ENCODE data around the gene RPL29.

The RPL29 gene

DNA sequence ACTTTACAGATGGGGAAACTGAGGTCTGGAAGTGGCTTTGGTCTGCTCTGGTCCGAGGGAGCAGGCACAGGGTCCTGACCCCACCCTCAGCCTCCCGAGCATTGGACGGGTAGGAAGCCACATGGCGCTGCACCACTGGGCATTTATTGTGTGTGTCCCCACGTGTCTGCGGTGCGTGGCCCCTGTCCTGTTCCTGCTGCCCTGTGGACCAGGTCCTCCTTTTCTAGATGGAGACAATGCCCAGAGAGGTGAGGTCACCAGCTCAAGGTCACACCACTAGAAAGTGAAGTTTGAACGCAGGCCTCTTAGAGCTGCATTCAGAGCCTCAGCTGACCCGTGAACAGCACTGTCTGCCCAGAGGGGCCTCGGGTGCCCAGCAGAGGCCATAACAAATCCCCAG is 33.8 kb upstream of the RPL29 start:
- Histone ChIP-seq H3K36me3 (ENCODE audit: control insufficient read depth, insufficient read depth, low read length) (no peaks in the 10 kb centered on the region), H3K27me3 (replicated peaks; ENCODE audit: control insufficient read depth, insufficient read depth, low read length) (no peaks in the 10 kb centered on the region), H3K4me3 (replicated peaks; ENCODE audit: low read depth, low read length) (no peak overlapping the region)
- no peak for DNase-seq (ENCODE audit: extremely low read depth, insufficient read length)
- TF ChIP-seq, protein P1, sequence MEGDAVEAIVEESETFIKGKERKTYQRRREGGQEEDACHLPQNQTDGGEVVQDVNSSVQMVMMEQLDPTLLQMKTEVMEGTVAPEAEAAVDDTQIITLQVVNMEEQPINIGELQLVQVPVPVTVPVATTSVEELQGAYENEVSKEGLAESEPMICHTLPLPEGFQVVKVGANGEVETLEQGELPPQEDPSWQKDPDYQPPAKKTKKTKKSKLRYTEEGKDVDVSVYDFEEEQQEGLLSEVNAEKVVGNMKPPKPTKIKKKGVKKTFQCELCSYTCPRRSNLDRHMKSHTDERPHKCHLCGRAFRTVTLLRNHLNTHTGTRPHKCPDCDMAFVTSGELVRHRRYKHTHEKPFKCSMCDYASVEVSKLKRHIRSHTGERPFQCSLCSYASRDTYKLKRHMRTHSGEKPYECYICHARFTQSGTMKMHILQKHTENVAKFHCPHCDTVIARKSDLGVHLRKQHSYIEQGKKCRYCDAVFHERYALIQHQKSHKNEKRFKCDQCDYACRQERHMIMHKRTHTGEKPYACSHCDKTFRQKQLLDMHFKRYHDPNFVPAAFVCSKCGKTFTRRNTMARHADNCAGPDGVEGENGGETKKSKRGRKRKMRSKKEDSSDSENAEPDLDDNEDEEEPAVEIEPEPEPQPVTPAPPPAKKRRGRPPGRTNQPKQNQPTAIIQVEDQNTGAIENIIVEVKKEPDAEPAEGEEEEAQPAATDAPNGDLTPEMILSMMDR (IDR thresholded peaks at IDR 0.05; ENCODE audit: insufficient read depth, low read length, poor library complexity, severe bottlenecking), result no peak

DNA sequence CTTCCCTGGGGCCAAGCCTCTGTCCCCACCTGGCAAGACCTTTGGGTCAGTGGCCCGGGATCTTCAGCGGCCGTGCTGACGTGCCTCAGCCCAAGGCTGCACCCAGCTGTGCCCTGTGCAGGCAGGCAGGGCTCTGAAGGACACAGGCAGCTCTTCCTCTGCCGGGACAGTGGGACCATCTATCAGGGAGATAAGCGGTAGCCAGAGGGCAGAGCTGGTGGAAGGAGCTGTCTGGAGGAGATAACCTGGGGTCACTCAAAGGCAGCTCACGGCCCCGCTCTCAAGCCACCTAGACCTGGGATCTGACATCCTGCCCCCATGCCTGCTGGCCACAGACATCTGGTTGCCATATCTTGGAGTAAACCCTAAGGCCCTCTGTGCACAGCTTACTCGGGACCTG is 33.4 kb upstream of the RPL29 start:
- no peak for DNase-seq (ENCODE audit: extremely low read depth, insufficient read length)
- no peak overlapping the region for H3K4me3 ChIP-seq (replicated peaks; ENCODE audit: low read depth, low read length)

DNA sequence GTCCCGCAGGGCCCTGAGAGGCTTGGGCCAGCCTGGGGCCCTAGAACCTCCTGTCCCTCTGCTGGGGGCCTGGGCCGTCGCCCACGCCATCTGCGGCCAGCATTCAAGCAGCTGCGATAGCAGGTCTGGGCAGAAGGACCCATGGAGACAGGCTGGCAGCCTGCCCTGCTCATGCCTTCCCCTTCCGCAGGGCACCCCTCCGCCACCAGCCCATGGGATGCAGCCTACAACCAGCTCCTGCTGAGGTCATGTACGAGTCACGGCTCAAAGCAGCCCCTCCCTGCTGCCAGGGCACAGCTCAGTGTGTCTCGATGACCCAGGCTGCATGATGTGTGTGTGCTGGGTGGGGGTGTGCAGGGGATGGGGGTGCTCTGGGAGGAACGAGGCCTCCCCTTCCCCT is 32.9 kb upstream of the RPL29 start:
- no peaks in the 10 kb centered on the region for H3K27me3 ChIP-seq (replicated peaks; ENCODE audit: control insufficient read depth, insufficient read depth, low read length)
- H3K4me3 ChIP-seq (replicated peaks; ENCODE audit: low read depth, low read length), result no peak overlapping the region
- no peaks in the 10 kb centered on the region for H3K36me3 ChIP-seq (ENCODE audit: control insufficient read depth, insufficient read depth, low read length)
- DNase-seq (ENCODE audit: extremely low read depth, insufficient read length), result no peak
- TF ChIP-seq, protein P1 (IDR thresholded peaks at IDR 0.05; ENCODE audit: insufficient read depth, low read length, poor library complexity, severe bottlenecking), result no peak

More for the DNA sequence above, 33.4 kb upstream of the RPL29 start:
- TF ChIP-seq, protein P1 (IDR thresholded peaks at IDR 0.05; ENCODE audit: insufficient read depth, low read length, poor library complexity, severe bottlenecking), result no peak
- no peaks in the 10 kb centered on the region for H3K27me3 ChIP-seq (replicated peaks; ENCODE audit: control insufficient read depth, insufficient read depth, low read length)
- no peaks in the 10 kb centered on the region for H3K36me3 ChIP-seq (ENCODE audit: control insufficient read depth, insufficient read depth, low read length)

DNA sequence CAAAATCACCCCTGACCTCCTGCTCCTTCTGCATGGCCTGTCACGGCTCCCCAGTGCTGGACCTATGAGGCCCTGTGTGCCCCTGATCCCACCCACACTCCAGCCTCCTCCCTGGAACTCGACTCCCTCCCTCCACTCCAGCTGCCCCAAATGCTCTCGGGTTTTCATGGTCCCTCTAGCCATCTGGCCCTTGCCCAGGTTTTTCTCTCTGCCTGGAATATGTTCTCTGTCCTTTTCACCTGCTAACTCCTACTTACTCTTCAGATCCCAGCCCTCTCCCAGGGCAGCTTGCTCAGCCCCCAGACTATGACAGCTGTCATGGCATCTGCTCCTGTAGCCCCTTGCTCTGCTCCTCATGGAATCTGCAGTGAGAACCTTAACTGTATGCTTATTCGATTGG is 30.3 kb upstream of the RPL29 start:
- TF ChIP-seq, protein P1 (IDR thresholded peaks at IDR 0.05; ENCODE audit: insufficient read depth, low read length, poor library complexity, severe bottlenecking), result no peak
- Histone ChIP-seq H3K36me3 (ENCODE audit: control insufficient read depth, insufficient read depth, low read length) (no peaks in the 10 kb centered on the region), H3K4me3 (replicated peaks; ENCODE audit: low read depth, low read length) (no peak overlapping the region), H3K27me3 (replicated peaks; ENCODE audit: control insufficient read depth, insufficient read depth, low read length) (no peaks in the 10 kb centered on the region)
- DNase-seq (ENCODE audit: extremely low read depth, insufficient read length), result no peak

DNA sequence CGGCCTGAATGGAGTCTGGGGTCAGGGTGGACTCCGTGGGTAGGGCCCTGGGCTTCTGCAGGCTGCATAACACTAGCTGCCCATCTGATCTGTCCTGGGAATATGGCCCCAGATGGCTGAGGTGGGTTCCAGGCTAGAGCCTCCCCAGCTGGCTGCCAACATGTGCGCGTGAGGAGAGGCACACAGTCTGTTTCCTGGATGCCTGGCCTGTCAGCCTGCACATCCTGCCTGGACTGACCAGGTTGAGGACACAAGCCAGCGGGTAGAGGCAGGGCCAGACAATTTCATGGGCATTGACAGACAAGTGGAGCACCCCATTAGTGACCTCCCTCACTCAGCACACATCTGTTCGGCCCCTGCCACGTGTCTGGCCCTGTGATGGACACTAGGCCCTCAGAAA is 29.8 kb upstream of the RPL29 start:
- DNase-seq (ENCODE audit: extremely low read depth, insufficient read length), result no peak
- no peaks in the 10 kb centered on the region for H3K36me3 ChIP-seq (ENCODE audit: control insufficient read depth, insufficient read depth, low read length)
- H3K27me3 ChIP-seq (replicated peaks; ENCODE audit: control insufficient read depth, insufficient read depth, low read length), result no peaks in the 10 kb centered on the region
- TF ChIP-seq, protein P1 (IDR thresholded peaks at IDR 0.05; ENCODE audit: insufficient read depth, low read length, poor library complexity, severe bottlenecking), result no peak
- no peak overlapping the region for H3K4me3 ChIP-seq (replicated peaks; ENCODE audit: low read depth, low read length)

DNA sequence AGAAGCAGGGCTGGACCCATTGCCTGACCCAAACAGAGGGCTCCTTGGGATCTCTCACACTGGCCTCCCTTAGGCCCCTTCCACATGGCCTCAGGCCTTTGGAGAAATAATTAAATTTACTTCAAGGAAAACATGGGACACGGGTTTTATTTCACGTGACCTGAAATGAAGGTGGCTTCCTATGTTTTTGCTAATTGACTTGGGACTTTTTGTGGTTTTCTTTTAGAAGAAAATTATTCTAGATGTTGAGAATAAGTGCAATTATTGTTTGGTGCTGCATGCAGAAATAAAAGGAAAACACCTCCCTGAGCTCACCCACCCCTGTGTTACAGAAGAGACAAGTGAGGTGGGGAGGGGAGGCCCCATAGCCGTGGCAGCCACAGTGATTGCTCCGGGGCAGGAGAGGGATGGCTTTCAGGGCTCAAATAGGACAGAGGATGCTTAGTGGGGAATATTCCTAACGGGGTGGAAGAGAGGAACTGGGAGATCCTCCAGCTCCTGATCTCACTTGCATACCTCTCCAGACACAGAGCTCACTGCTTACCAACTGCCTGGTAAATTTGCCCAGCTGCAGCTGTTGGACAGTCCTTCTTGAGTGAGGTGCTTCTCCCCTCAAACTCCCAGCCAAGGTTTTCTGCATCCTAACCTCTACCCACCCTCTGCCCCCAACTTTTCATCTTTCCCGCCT is 29.2 kb upstream of the RPL29 start:
- no peak overlapping the region for H3K4me3 ChIP-seq (replicated peaks; ENCODE audit: low read depth, low read length)
- TF ChIP-seq, protein P1 (IDR thresholded peaks at IDR 0.05; ENCODE audit: insufficient read depth, low read length, poor library complexity, severe bottlenecking), result no peak
- H3K27me3 ChIP-seq (replicated peaks; ENCODE audit: control insufficient read depth, insufficient read depth, low read length), result no peaks in the 10 kb centered on the region
- no peaks in the 10 kb centered on the region for H3K36me3 ChIP-seq (ENCODE audit: control insufficient read depth, insufficient read depth, low read length)
- DNase-seq (ENCODE audit: extremely low read depth, insufficient read length), result no peak

Measured in GM06990 (cell line).